Left renal pelvis (tissue), 4 donors: ENCODE data around the gene ADK. TPM values are rescaled to one million over a fixed set of nuclear protein-coding genes. Genes with fewer than 3 reads are reported as not detected.
"Not testable (repeated sequence)": the region's sequence is repeated elsewhere in the genome, so short reads cannot be mapped to it uniquely, and the experiment has no call there.

Experiments
- DNase-seq, 4 donors: peaks; one replicate each; pipeline ENCODE4 v3.0.0-alpha.2; 2013; ENCODE audit warnings: low read depth in 4 of 4, low spot score in 3 of 4
- polyA plus RNA-seq, 4 donors: library from polyadenylated mRNA; unstranded; fragments of 120-200 nt; gene quantifications; one replicate each; pipeline ENCODE4 v1.2.1, GENCODE V29; 2013; ENCODE audit not compliant: insufficient read length in 4 of 4

Gene ADK
- polyA plus RNA-seq, 4 donors, result 21.9 to 38.2 (median 30.0) TPM

GRCh38 chr10:74523199-74523598 lies 372.2 kb downstream of the ADK start:
- no peak for DNase-seq

GRCh38 chr10:74525885-74526284 lies 374.9 kb downstream of the ADK start:
- no peak for DNase-seq

GRCh38 chr10:74527611-74528010 lies 376.6 kb downstream of the ADK start:
- not testable (repeated sequence) for DNase-seq

GRCh38 chr10:74529205-74529604 lies 378.2 kb downstream of the ADK start:
- no peak for DNase-seq

GRCh38 chr10:74530981-74531380 lies 380.0 kb downstream of the ADK start:
- no peak for DNase-seq

GRCh38 chr10:74539317-74539716 lies 388.3 kb downstream of the ADK start:
- DNase-seq, result no peak

GRCh38 chr10:74541375-74541774 lies 390.4 kb downstream of the ADK start:
- DNase-seq, result no peak

- DNase-seq, result no peak
These were observed 391.1 kb downstream of the ADK start for GRCh38 chr10:74542077-74542476.

- DNase-seq, result no peak
These were observed 392.3 kb downstream of the ADK start for GRCh38 chr10:74543276-74543675.

GRCh38 chr10:74544106-74544505 lies 393.1 kb downstream of the ADK start:
- no peak for DNase-seq

- no peak for DNase-seq
These were observed 397.7 kb downstream of the ADK start for GRCh38 chr10:74548676-74549075.

GRCh38 chr10:74556072-74556705 lies 405.2 kb downstream of the ADK start:
- no peak for DNase-seq

- DNase-seq, result no peak
These were observed 406.1 kb downstream of the ADK start for GRCh38 chr10:74557098-74557497.

- no peak for DNase-seq
These were observed 407.4 kb downstream of the ADK start for GRCh38 chr10:74558403-74558802.

- DNase-seq, result no peak
These were observed 407.9 kb downstream of the ADK start for GRCh38 chr10:74558897-74559296.

GRCh38 chr10:74568896-74569295 lies 417.9 kb downstream of the ADK start:
- not testable (repeated sequence) for DNase-seq

GRCh38 chr10:74573497-74573896 lies 422.5 kb downstream of the ADK start:
- DNase-seq, result not testable (repeated sequence)

- no peak for DNase-seq
These were observed 424.2 kb downstream of the ADK start for GRCh38 chr10:74575191-74575720.

GRCh38 chr10:74575912-74576311 lies 424.9 kb downstream of the ADK start:
- no peak for DNase-seq

- no peak for DNase-seq
These were observed 425.6 kb downstream of the ADK start for GRCh38 chr10:74576586-74576985.

GRCh38 chr10:74580438-74580837 lies 429.4 kb downstream of the ADK start:
- not testable (repeated sequence) for DNase-seq

- DNase-seq, result no peak
These were observed 431.5 kb downstream of the ADK start for GRCh38 chr10:74582566-74582965.
